ENCODE data around the gene ZNF646. TPM values are rescaled to one million over a fixed set of nuclear protein-coding genes. Genes with fewer than 3 reads are reported as not detected.

ZNF646 gene, protein sequence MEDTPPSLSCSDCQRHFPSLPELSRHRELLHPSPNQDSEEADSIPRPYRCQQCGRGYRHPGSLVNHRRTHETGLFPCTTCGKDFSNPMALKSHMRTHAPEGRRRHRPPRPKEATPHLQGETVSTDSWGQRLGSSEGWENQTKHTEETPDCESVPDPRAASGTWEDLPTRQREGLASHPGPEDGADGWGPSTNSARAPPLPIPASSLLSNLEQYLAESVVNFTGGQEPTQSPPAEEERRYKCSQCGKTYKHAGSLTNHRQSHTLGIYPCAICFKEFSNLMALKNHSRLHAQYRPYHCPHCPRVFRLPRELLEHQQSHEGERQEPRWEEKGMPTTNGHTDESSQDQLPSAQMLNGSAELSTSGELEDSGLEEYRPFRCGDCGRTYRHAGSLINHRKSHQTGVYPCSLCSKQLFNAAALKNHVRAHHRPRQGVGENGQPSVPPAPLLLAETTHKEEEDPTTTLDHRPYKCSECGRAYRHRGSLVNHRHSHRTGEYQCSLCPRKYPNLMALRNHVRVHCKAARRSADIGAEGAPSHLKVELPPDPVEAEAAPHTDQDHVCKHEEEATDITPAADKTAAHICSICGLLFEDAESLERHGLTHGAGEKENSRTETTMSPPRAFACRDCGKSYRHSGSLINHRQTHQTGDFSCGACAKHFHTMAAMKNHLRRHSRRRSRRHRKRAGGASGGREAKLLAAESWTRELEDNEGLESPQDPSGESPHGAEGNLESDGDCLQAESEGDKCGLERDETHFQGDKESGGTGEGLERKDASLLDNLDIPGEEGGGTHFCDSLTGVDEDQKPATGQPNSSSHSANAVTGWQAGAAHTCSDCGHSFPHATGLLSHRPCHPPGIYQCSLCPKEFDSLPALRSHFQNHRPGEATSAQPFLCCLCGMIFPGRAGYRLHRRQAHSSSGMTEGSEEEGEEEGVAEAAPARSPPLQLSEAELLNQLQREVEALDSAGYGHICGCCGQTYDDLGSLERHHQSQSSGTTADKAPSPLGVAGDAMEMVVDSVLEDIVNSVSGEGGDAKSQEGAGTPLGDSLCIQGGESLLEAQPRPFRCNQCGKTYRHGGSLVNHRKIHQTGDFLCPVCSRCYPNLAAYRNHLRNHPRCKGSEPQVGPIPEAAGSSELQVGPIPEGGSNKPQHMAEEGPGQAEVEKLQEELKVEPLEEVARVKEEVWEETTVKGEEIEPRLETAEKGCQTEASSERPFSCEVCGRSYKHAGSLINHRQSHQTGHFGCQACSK (N-terminal part only)
- total RNA-seq, result 13.9 and 15.1 TPM in 2 replicates

DNA sequence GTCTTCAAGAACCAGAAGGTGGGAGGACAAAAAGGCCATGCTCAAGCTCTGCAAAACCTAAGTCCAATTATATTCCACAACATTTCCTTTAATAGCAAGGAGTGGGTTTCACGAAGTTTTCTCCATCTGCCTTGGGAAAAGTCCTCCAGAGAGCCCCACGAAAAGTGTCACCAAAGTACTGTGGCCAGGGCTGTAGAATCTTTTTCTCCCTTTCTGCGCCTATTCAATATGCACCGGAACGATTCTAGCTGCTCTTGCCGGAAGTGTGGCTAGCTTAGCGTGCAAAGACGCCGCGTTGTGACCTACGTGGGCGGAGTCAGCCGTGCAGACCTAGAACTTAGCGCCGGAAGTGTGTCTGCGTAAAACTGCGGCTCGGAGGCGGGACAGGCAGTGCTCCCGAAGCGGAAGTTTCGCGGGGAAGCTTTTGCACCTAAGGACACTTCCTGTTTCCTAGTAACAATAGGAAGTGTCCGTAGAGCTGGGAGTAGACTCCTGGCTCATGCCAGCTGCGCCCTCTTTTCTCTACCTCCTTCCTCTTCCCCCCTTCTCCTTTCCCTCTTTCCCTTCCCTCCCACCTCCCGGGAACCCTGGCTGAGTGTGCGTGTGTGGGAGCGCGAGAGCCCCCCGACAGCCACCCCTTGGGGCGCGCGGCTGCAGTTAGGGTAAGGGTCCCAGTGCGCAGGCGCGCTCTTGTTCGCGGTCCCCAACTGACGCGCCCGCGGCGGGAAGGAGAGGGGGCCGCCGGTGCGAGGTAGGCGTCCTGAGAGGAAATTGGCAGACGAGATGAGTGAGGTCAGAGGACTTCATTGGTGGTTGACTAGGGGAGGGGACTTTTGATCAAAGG lies at the start of gene ZNF646, which contains the start of gene ZNF668:
TSS of gene ZNF646 (plus strand) at position 453 of the 844 bp plus-strand sequence. CDS start 1,903 bp downstream, outside the sequence.
TSS of gene ZNF668 (minus strand) at position 271 of the 844 bp plus-strand sequence. CDS start 9,781 bp downstream, outside the sequence.

DNA sequence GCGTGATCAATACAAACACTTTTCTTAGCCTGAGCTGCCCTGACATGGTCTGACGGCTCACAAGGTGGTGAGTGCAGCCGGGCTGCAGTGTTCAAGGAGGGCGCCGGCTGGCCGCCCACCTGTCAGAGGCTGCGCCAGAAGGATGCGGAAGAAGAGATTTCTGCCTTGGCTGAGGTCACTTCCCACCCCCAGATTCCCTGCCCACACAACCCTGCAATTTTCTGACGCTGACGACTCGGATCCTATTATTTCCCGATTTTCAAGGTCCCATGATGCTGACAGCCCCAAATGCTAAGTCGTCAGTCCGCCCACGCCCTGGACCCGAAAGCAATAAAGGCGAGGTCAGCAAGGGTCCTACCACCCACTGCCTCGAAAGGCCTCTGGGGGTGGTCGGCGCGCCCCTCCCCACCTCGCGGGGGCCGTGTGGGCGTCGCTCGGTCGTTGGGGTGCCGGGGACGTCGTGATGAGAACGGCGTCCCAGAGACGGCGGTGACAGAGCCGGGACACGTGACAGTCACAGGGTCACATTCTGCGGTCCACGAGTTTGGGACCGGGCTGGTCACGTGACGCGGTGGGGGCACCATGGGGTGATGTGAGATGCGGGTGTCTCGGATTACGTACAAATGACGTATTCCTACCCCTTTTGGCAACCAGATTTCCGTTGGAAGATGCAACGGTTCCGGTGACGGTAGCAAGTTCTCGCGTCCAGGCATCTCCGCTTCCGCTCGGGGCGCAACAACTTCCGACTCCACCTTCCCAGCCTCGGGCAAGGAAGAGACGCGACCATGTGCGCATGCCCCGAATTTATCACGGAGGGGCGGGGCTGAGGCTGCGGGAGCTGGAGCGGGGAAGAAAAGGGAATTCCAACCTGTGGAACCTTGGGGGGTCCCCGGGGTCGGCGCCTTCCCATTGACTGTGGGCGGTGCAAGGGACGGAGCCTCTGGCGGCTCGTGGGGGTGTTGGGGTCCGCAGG lies 41.2 kb upstream of the ZNF646 start, which contains the start of gene STX4:
TSS of gene STX4 (plus strand) at position 823 of the 973 bp plus-strand sequence. CDS start 248 bp downstream, outside the sequence.

DNA sequence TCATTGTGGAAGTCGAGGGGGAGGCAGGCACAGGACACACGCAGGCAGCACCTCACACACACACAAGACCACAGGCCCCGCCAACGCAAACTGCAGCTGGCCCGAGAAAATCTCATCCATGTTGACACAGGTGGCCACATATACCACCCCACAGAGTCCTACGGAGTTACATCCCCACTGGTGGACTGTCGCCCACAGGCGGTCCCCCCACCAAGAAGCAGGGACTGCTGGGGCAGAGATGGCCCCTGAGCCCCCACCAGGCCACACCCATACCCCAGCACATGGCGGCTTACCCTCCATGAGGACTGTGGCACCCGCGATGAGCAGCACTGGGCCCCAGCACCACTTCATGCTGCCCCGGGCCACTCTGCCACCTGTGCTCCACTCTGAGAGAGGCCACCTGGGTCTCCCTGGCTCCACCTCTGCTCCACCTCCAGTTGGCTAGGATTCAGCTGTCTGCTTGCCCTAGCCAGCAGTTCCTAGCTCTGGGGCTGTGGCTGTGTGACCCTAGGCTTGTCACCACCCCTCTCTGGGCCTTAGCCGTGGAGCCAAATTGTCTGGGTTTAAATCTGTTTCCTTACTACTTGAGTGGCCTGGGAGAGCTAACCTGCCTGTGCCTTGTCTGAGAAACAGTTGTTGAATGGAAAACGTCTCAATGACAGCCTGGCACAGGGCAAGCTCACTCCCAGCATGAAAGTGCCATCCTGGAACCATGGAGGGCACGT lies 14.4 kb downstream of the ZNF646 start, which contains the start of gene PRSS53:
TSS of gene PRSS53 (minus strand) at position 485 of the 725 bp plus-strand sequence. CDS start at position 351, 134 bp downstream.

DNA sequence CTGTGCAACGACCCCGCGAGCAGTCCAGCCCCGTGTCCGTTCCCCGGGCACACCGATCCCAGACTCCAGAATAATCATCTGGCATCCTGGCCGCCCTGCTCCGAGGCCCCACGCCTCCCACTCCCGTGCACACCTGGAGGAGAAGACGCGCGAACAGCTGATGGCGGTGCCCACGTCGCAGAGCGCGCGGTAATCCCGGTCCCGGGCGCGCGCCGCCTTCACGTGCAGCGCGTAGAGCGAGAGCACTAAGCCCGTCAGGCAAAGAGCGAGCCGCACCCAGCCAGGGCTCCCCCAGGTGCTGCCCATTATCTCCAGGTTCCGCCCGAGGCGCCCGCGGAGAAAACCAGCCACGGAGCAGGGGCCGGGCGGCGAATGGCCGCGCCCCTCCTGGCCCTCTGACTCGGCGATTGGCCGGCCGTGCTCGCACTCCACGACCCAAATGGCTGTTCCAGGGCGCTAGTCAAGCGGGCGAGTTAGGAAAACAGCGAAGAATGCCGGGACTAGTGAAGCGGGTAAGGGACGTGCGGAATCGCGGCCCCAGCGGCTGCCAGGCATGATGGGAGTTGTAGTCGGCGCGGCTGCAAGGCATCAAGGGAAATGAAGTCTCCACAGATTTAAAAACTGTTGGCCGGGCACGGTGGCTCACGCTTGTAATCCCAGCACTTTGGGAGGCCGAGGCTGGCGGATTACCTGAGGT lies 20.4 kb downstream of the ZNF646 start, which contains the start of gene VKORC1:
TSS of gene VKORC1 (minus strand) at position 374 of the 697 bp plus-strand sequence. CDS start at position 306, 68 bp downstream.

DNA sequence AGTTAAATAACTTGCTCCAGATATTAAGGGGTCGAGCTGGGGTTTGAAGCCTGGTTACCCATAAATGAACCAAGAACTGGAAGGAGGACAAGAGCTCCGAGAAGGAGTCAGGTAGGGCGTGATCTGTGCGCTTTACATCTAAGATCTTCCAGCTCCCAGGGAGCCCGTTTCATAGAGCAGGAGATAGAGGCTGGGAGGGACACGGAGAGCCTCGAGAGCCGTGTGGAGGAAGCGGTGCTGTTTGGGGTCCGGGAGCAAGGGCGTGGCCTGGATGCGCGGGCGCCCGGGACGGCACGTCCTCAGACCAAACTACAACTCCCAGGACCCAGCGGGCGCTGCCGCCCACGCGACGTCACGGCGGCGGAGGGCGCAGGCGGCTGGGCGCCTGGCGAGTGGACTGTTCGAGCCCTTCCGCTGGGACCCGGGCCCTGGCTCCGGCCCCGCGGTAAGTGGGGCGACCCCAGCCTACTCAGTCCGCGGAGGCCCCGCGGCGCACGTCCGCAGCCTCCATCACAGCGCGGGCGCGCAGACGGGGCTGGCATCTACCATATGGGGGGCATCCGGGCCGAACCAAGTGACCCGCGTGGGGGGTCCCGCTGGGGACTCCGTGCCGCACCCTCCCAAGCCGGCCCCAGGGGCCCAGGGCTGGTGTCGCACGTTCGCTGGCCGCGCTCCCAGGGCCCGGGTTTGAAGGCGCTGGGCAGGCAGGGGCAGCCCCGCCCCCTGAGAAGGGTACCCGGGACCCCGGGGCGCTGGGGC lies 34.0 kb downstream of the ZNF646 start, which contains the start of gene BCKDK:
TSS of gene BCKDK (plus strand) at position 352 of the 759 bp plus-strand sequence. CDS start 838 bp downstream, outside the sequence.

DNA sequence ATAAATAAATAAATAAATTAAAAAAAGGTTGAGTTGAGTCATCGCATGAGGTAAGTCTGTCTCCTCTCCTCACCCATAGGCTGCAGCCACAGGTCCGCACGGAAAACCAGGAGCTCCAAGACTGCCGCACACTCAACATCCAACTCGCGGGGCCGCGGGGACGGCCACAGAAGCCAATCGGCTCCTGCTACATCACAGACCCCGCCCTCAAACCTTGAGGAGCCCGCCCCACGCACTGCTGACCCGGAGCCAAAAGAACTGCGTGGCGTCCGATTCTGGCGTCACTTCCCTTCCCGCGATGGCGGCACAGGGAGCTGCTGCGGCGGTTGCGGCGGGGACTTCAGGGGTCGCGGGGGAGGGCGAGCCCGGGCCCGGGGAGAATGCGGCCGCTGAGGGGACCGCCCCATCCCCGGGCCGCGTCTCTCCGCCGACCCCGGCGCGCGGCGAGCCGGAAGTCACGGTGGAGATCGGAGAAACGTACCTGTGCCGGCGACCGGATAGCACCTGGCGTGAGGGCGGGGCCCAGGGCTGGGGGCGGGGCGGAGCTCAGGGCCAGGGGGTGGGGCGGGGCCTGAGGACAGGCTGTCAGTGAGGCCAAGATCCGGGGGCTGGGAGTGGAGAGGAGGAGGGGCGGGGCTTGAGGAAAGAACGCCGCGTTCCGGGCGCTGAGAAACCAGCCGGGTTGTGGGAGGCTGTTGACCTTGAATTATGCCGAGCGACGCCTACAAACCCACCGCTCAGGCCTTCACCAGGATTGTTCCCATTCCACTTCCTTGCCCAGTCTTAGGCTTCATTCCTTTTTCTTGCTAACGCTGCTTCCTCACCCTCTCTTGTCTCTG lies 43.4 kb downstream of the ZNF646 start, which contains the start of gene KAT8:
TSS of gene KAT8 (plus strand) at position 281 of the 839 bp plus-strand sequence. CDS start at position 299, 18 bp downstream.

Other genes with a start within 250 kb of the ZNF646 start
- 51.4 and 53.5 TPM in 2 replicates for gene BCL7C, start 180.3 kb upstream of the ZNF646 start, total RNA-seq
- 2.2 and 3.0 TPM in 2 replicates for gene CTF1, start 177.8 kb upstream of the ZNF646 start, total RNA-seq
- 20.0 and 28.0 TPM in 2 replicates for gene FBXL19, start 150.8 kb upstream of the ZNF646 start, total RNA-seq
- gene ORAI3, start 125.4 kb upstream of the ZNF646 start, total RNA-seq, result 24.9 and 35.2 TPM in 2 replicates
- gene SETD1A, start 116.7 kb upstream of the ZNF646 start, total RNA-seq, result 2.7 and 6.6 TPM in 2 replicates
- 28.0 and 35.6 TPM in 2 replicates for gene HSD3B7, start 89.2 kb upstream of the ZNF646 start, total RNA-seq
- gene STX1B, start 63.8 kb upstream of the ZNF646 start, total RNA-seq, result 2.1 and 2.5 TPM in 2 replicates
- 26.0 and 31.5 TPM in 2 replicates for gene STX4, start 40.9 kb upstream of the ZNF646 start, total RNA-seq
- gene ZNF668, start 182 bp upstream of the ZNF646 start, total RNA-seq, result 10.6 and 14.1 TPM in 2 replicates
- gene PRSS53, start 14.5 kb downstream of the ZNF646 start, total RNA-seq, result 2.7 and 3.2 TPM in 2 replicates
- gene VKORC1, start 20.4 kb downstream of the ZNF646 start, total RNA-seq, result 98.5 and 142 TPM in 2 replicates
- 16.9 and 18.6 TPM in 2 replicates for gene BCKDK, start 34.0 kb downstream of the ZNF646 start, total RNA-seq
- 33.6 and 37.0 TPM in 2 replicates for gene KAT8, start 43.2 kb downstream of the ZNF646 start, total RNA-seq
- not detected in 2 replicates for gene PRSS8, start 61.3 kb downstream of the ZNF646 start, total RNA-seq
- 0.33 and 0.75 TPM in 2 replicates for gene PRSS36, start 75.6 kb downstream of the ZNF646 start, total RNA-seq
- gene FUS, start 105.7 kb downstream of the ZNF646 start, total RNA-seq, result 79.6 and 121 TPM in 2 replicates
- gene PYCARD, start 128.3 kb downstream of the ZNF646 start, total RNA-seq, result 57.3 and 76.4 TPM in 2 replicates
- gene TRIM72, start 139.7 kb downstream of the ZNF646 start, total RNA-seq, result under 0.01 TPM in 1 of 2 replicates, not detected in the other
- gene PYDC1, start 142.7 kb downstream of the ZNF646 start, total RNA-seq, result not detected in 2 replicates
- 0.11 TPM in 1 of 2 replicates, not detected in the other for gene ITGAM, start 185.6 kb downstream of the ZNF646 start, total RNA-seq